Lower leg skin (tissue), 3 donors: ENCODE measurements around the gene MACO1.

Experiments
- CTCF ChIP-seq, 3 donors: fragments of 450-650 bp; IDR thresholded peaks; one replicate each; pipeline ENCODE4 v1.5.1; 2016; ENCODE audit warnings: antibody characterized with exemption in 3 of 3, mild to moderate bottlenecking in 3 of 3, moderate library complexity in 2 of 3
- POLR2A ChIP-seq, 2 donors: fragments of 450-650 bp; IDR thresholded peaks; one replicate each; pipeline ENCODE4 v1.6.1; 2016 to 2017; ENCODE audit warnings: antibody characterized with exemption in 2 of 2, mild to moderate bottlenecking in 1 of 2, moderate library complexity in 1 of 2

- TF ChIP-seq CTCF (IDR thresholded peaks at IDR 0.05), result no peak
- TF ChIP-seq POLR2A (IDR thresholded peaks at IDR 0.05), result no peak
Observed at GRCh38 chr1:25482211-25482610, 51.5 kb downstream of the MACO1 start.
